Gastrocnemius medialis (tissue), 4 donors: ENCODE measurements around the gene CPA3.
A peak's percentile ranks its signal among the peaks of the same experiment; 100 is the strongest.

Experiments used
- POLR2A ChIP-seq, 2 donors: fragments of 450-650 bp; IDR thresholded peaks; one replicate each; pipeline ENCODE4 v1.6.1; 2017; ENCODE audit warnings: antibody characterized with exemption in 2 of 2, mild to moderate bottlenecking in 2 of 2, moderate library complexity in 2 of 2
- TF ChIP-seq, protein P1 (sequence below), 5 experiments: fragments of 450-650 bp in 3 of 5; fragments of 200-600 bp in 2 of 5; sonication (generic) in 2 of 5; IDR thresholded peaks in 4 of 5; conservative IDR thresholded peaks in 1 of 5; 1 replicate in 4 of 5; 2 replicates in 1 of 5; pipeline ENCODE4 v1.5.1; 2016 to 2019; ENCODE audit warnings: antibody characterized with exemption in 5 of 5, mild to moderate bottlenecking in 3 of 5, moderate library complexity in 3 of 5

GRCh38 chr3:148943506-148944205, 78.6 kb downstream of the CPA3 start:
- TF ChIP-seq, protein P1, sequence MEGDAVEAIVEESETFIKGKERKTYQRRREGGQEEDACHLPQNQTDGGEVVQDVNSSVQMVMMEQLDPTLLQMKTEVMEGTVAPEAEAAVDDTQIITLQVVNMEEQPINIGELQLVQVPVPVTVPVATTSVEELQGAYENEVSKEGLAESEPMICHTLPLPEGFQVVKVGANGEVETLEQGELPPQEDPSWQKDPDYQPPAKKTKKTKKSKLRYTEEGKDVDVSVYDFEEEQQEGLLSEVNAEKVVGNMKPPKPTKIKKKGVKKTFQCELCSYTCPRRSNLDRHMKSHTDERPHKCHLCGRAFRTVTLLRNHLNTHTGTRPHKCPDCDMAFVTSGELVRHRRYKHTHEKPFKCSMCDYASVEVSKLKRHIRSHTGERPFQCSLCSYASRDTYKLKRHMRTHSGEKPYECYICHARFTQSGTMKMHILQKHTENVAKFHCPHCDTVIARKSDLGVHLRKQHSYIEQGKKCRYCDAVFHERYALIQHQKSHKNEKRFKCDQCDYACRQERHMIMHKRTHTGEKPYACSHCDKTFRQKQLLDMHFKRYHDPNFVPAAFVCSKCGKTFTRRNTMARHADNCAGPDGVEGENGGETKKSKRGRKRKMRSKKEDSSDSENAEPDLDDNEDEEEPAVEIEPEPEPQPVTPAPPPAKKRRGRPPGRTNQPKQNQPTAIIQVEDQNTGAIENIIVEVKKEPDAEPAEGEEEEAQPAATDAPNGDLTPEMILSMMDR (IDR thresholded peaks at IDR 0.05 in 4 of 5, conservative IDR thresholded peaks at IDR 0.05 in 1 of 5): peak; percentile 71 to 77 (median 76)
- no peak for TF ChIP-seq POLR2A (IDR thresholded peaks at IDR 0.05)
